ENCODE results near the gene PPM1J.
A peak's percentile ranks its signal among the peaks of the same experiment; 100 is the strongest.

Gene PPM1J

GRCh38 chr1:112713466-112714312 is 1.4 kb downstream of the PPM1J start:
- Histone ChIP-seq H3K27ac (no peak overlapping the region), H3K36me3 (no peaks in the 10 kb centered on the region), H3K4me1 (peaks cover 44% of the 10 kb centered on the region), H3K4me3 (peak overlapping the region; percentile 75), H3K27me3 (peaks cover 21% of the 10 kb centered on the region), H3K9me3 (no peaks in the 10 kb centered on the region), H4K20me1 (peaks cover 14% of the 10 kb centered on the region), H3K4me2 (peak overlapping the region; percentile 99), H3K9ac (peak overlapping the region; percentile 64; the same call in 1 of the 2 replicates)
- TF ChIP-seq Cebpa-rat (IDR thresholded peaks at IDR 0.05), result no peak

GRCh38 chr1:112712701-112713128 is 2.4 kb downstream of the PPM1J start:
- H3K4me2 ChIP-seq, result no peak overlapping the region

GRCh38 chr1:112712191-112712590 is 2.9 kb downstream of the PPM1J start:
- H3K9me3 ChIP-seq, result no peaks in the 10 kb centered on the region
- H3K27me3 ChIP-seq, result peaks cover 21% of the 10 kb centered on the region
- H3K9ac ChIP-seq, result no peak overlapping the region
- H3K4me2 ChIP-seq, result no peak overlapping the region
- H4K20me1 ChIP-seq, result peaks cover 14% of the 10 kb centered on the region
- H3K4me1 ChIP-seq, result peaks cover 51% of the 10 kb centered on the region
- H3K4me3 ChIP-seq, result no peak overlapping the region
- no peaks in the 10 kb centered on the region for H3K36me3 ChIP-seq
- no peak overlapping the region for H3K27ac ChIP-seq
- TF ChIP-seq Cebpa-rat (IDR thresholded peaks at IDR 0.05), result no peak

More at GRCh38 chr1:112712701-112713128, 2.4 kb downstream of the PPM1J start:
- H3K36me3 ChIP-seq, result no peaks in the 10 kb centered on the region
- H4K20me1 ChIP-seq, result peaks cover 14% of the 10 kb centered on the region
- H3K9me3 ChIP-seq, result no peaks in the 10 kb centered on the region
- peaks cover 21% of the 10 kb centered on the region for H3K27me3 ChIP-seq
- H3K9ac ChIP-seq, result no peak overlapping the region
- H3K4me3 ChIP-seq, result no peak overlapping the region
- H3K27ac ChIP-seq, result no peak overlapping the region
- peaks cover 47% of the 10 kb centered on the region for H3K4me1 ChIP-seq
- TF ChIP-seq Cebpa-rat (IDR thresholded peaks at IDR 0.05), result no peak

- peaks cover 21% of the 10 kb centered on the region for H3K27me3 ChIP-seq
- H3K9me3 ChIP-seq, result no peaks in the 10 kb centered on the region
- H3K4me2 ChIP-seq, result peak overlapping the region; percentile 48
- no peak overlapping the region for H3K27ac ChIP-seq
- no peak overlapping the region for H3K9ac ChIP-seq
- H3K4me1 ChIP-seq, result peaks cover 49% of the 10 kb centered on the region
- TF ChIP-seq Cebpa-rat (IDR thresholded peaks at IDR 0.05), result no peak
- no peak overlapping the region for H3K4me3 ChIP-seq
- peaks cover 14% of the 10 kb centered on the region for H4K20me1 ChIP-seq
- no peaks in the 10 kb centered on the region for H3K36me3 ChIP-seq
Measured at GRCh38 chr1:112711670-112712069, 3.5 kb downstream of the PPM1J start.

- Histone ChIP-seq H3K4me1 (peaks cover 45% of the 10 kb centered on the region), H3K4me3 (no peak overlapping the region), H3K9ac (no peak overlapping the region), H3K27ac (no peak overlapping the region), H3K9me3 (no peaks in the 10 kb centered on the region), H3K36me3 (no peaks in the 10 kb centered on the region), H3K4me2 (peak overlapping the region; percentile 48), H4K20me1 (peaks cover 14% of the 10 kb centered on the region), H3K27me3 (peaks cover 21% of the 10 kb centered on the region)
- TF ChIP-seq Cebpa-rat (IDR thresholded peaks at IDR 0.05), result no peak
Measured at GRCh38 chr1:112711041-112711440, 4.1 kb downstream of the PPM1J start.

GRCh38 chr1:112710586-112710985 is 4.5 kb downstream of the PPM1J start:
- Histone ChIP-seq H3K27me3 (peaks cover 21% of the 10 kb centered on the region), H3K4me1 (peaks cover 45% of the 10 kb centered on the region), H3K9ac (no peak overlapping the region), H3K27ac (no peak overlapping the region), H3K9me3 (no peaks in the 10 kb centered on the region), H4K20me1 (peaks cover 14% of the 10 kb centered on the region), H3K36me3 (no peaks in the 10 kb centered on the region), H3K4me3 (no peak overlapping the region), H3K4me2 (peak overlapping the region; percentile 48)
- no peak for TF ChIP-seq Cebpa-rat (IDR thresholded peaks at IDR 0.05)

GRCh38 chr1:112710159-112710558 is 5.0 kb downstream of the PPM1J start:
- Histone ChIP-seq H3K4me3 (no peak overlapping the region), H3K9ac (no peak overlapping the region), H3K9me3 (no peaks in the 10 kb centered on the region), H3K27ac (no peak overlapping the region), H4K20me1 (peaks cover 14% of the 10 kb centered on the region), H3K4me1 (peaks cover 48% of the 10 kb centered on the region), H3K36me3 (no peaks in the 10 kb centered on the region), H3K27me3 (peaks cover 21% of the 10 kb centered on the region), H3K4me2 (no peak overlapping the region)
- no peak for TF ChIP-seq Cebpa-rat (IDR thresholded peaks at IDR 0.05)

GRCh38 chr1:112708489-112708888 is 6.6 kb downstream of the PPM1J start:
- peaks cover 51% of the 10 kb centered on the region for H3K4me1 ChIP-seq
- no peak overlapping the region for H3K27ac ChIP-seq
- no peaks in the 10 kb centered on the region for H3K36me3 ChIP-seq
- no peak overlapping the region for H3K9ac ChIP-seq
- peaks cover 5% of the 10 kb centered on the region; the same call in 1 of the 2 replicates for H3K27me3 ChIP-seq
- TF ChIP-seq Cebpa-rat (IDR thresholded peaks at IDR 0.05), result no peak
- 0 out of 2 replicates have a peak, but pooled peaks cover under 1% of the 10 kb centered on the region for H4K20me1 ChIP-seq
- H3K4me3 ChIP-seq, result no peak overlapping the region
- H3K4me2 ChIP-seq, result no peak overlapping the region
- no peaks in the 10 kb centered on the region for H3K9me3 ChIP-seq

GRCh38 chr1:112708002-112708448 is 7.1 kb downstream of the PPM1J start:
- 0 out of 2 replicates have a peak, but pooled peaks cover under 1% of the 10 kb centered on the region for H3K27me3 ChIP-seq
- H3K27ac ChIP-seq, result no peak overlapping the region
- no peak for TF ChIP-seq Cebpa-rat (IDR thresholded peaks at IDR 0.05)
- peak overlapping the region; percentile 97 for H3K4me2 ChIP-seq
- no peaks in the 10 kb centered on the region for H3K9me3 ChIP-seq
- H3K4me1 ChIP-seq, result peaks cover 54% of the 10 kb centered on the region
- no peak overlapping the region; the same call in 1 of the 2 replicates for H3K4me3 ChIP-seq
- H3K36me3 ChIP-seq, result peaks cover 3% of the 10 kb centered on the region; the same call in 1 of the 2 replicates
- no peaks in the 10 kb centered on the region for H4K20me1 ChIP-seq
- H3K9ac ChIP-seq, result peak overlapping the region; percentile 90; the same call in 1 of the 2 replicates
